HG03103 (cell line): ENCODE measurements around the gene ZNF580.

Experiments
- ATAC-seq: cut with Tn5 transposase; IDR thresholded peaks from one replicate; pipeline ENCODE4 v1.9.1; 2021; ENCODE audit warnings: low read depth; ENCODE audit not compliant: unreplicated experiment

ZNF580 gene

DNA sequence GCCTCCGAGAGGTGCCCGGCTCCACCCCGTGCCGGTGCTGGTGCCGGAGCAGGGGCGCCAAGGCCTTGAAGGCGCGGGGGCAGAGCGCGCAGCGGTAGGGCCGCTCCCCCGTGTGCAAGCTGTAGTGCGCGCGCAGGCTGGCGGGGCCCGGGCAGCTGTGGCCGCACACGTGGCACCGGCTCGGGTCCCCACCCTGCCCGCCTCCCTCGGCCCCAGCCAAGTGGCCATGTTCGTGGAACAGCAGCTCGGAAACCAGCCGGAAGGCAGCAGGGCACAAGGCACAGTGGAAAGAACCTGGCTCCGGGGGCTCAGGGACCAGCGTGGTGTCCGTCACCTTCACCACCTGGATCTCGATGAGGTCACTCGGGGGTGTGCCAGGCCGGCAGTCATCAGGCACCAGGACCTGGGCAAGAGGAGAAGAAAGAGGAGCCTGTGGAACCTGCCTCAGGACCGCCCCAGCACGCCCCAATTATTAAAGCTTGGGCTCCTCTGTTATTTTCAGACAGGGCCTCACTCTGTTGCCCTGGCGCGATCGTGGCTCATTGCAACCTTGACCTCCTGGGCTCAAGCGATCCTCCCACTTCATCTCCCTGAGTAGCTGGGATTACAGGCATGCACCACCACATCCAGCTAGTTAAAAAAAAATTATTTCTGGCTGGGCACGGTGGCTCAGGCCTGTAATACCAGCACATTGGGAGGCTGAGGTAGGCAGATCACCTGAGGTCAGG, 18.4 kb upstream of the ZNF580 start:
- ATAC-seq, result no peak

DNA sequence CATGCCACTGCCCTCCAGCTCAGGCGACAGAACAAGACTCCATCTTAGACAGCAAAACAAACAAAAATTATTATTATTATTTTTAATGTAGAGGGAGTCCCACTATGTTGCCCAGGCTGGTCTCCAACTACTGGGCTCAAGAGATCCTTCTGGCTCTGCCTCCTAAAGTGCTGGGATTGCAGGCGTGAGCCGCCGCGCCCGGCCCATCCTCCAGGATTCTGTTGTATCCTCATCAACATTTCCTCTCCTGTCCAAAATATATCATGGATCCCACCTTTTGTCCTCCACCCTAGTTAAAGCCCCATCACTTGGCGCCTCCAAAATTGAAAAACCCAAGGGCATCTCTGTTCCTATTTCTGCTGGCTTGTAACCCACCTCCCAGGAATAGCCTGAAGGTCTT, 17.7 kb upstream of the ZNF580 start:
- ATAC-seq, result no peak

- no peak for ATAC-seq
Measured at GRCh38 chr19:55623561-55623960, 17.2 kb upstream of the ZNF580 start.

- ATAC-seq, result no peak
Measured at GRCh38 chr19:55624109-55625003, 16.4 kb upstream of the ZNF580 start, which contains the start of gene ZNF784. Gene ZNF784 (minus strand): TSS chr19:55624566. CDS start chr19:55624561, 5 bp downstream.

GRCh38 chr19:55625004-55625326, 15.8 kb upstream of the ZNF580 start:
- ATAC-seq, result no peak

DNA sequence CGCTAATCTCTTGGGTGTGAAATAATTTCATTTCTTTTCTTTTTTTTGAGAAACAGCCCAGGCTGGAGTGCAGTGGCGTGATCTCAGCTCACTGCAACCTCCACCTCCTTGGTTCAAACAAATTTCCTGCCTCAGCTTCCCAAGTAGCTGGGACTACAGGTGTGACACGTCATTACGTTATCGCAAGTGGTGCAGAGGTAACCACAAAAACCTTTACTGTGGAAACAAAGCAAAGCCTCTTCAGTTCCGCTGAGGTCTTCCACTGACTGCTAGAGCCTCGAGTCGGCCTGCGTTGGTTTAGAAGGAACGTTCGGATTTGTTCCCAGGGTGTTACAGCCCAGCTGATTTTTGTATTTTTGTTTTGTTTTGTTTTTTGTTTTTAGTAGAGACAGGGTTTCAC, 14.5 kb upstream of the ZNF580 start:
- no peak for ATAC-seq

DNA sequence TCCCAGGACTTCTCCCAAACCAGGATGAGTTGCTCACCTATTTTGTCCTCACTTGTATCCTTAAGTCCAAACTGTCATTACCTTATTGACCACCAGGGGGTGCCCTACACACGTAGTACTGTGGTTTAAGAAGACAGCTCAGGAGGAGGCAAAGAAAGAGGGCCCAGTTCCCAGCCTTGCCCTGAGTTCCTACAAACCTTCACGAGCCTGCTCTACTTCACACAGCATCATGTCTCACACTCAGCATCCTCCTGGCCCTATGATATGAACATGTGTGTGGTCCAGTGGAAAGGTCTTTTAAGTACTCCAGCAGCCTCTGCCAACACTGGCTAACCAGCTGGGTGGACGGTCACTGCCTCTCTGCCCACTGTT, 8.4 kb upstream of the ZNF580 start:
- ATAC-seq, result no peak

DNA sequence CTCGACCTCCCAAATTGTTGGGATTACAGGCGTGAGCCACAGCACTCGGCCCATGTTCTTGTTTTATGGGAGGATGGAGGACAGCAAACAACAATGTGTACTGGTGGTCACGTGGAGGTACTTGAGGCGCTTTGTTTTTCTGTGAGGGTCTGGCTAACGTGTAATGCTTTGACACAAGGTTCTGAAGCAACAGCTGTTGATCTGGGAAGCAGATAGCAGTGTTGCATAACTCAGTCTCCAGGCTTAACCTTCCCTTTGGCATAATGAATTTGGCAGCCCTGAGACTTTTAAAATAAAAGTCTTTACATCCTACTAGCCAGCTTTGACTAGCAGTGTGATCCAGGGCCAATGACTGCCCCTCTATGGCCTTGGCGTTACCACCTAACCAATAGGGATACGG, 6.9 kb upstream of the ZNF580 start:
- no peak for ATAC-seq

DNA sequence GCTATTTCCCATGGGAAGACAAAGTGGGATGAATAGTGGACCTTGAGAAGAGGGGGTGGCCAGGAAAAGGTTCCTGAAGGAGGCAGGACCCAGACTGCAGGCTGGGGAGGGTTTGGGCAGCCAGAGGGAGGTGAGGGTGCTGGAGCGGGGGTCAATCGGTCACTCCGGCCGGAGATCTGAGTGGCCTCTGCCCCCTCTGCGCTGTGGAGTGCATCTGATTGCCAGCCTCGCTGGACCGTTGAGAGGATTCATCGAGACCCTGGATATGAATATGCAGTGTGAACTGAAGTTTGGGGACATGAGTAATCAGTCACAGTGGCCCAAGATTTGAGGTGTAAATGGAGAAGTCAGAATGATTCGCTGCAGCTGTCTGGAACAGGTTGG, 5.5 kb upstream of the ZNF580 start:
- no peak for ATAC-seq

DNA sequence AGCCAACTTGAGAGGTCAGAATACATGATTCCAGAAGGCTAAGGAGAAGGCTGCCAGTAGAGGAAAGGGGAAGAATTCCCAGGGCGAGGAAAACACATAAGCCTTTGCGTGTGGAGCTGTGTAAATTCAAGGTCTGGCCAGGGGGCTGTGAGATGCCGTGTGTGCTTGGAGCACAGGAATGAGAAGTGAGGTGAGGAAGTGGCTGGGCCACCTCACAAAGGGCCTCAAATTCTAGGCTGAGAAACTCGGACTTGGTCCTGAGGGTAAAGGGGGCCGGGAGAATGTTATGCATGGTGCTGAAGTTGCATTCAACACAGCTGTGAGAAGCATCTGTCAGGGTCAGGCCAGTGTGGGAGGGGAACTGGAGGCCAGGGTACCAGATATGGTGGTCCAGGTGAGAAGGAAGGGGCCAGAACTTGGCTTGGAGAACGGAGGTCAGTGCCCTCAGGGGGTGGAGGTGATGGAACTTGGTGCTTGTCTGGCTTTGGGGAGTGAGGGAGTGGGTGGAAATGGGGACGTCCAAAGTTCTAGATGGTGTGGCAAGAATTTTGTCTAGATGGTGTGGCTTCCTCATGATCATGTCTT, 4.9 kb upstream of the ZNF580 start:
- ATAC-seq, result no peak

DNA sequence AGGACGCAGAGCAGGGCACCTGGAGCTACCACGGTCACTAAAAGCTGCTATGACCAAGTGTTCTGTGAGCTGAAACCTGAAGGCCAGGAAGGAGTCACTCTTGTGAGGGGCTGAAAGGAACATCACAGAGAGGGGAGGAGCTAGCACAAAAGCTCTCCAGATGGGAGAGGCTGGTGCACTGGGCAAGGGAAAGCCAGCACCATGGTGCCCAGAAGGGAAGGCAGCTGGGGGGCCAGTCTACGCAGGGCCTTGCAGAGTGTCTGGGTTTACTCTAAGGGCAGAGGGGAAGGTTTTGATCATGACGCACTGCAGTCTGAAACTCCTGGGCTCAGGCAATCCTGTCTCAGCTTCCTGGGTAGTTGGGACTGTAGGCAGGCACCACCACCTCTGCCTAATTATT, 4.1 kb upstream of the ZNF580 start:
- ATAC-seq, result no peak

DNA sequence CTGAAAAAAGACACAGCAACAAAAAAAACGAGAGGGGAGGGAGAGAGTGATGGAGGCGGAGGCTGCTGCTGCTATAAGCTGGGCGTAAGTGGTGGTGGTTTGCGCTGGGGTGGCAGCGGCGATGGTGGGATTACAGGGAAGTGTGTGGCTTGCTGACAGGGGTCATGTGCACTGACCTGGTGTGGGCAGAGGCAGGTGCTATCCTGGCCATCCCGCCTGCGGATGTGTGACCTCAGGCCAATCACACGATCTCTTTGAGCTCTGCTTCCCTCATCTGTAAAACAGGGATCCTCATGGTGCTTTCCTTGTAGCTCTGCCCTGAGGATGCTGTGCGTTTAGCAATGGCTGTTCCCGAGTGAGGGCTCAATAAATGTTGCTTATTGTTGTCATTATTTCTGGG, 3.3 kb upstream of the ZNF580 start:
- no peak for ATAC-seq

GRCh38 chr19:55638864-55639359, 1.9 kb upstream of the ZNF580 start:
- no peak for ATAC-seq

GRCh38 chr19:55640043-55640576, 692 bp upstream of the ZNF580 start:
- no peak for ATAC-seq

DNA sequence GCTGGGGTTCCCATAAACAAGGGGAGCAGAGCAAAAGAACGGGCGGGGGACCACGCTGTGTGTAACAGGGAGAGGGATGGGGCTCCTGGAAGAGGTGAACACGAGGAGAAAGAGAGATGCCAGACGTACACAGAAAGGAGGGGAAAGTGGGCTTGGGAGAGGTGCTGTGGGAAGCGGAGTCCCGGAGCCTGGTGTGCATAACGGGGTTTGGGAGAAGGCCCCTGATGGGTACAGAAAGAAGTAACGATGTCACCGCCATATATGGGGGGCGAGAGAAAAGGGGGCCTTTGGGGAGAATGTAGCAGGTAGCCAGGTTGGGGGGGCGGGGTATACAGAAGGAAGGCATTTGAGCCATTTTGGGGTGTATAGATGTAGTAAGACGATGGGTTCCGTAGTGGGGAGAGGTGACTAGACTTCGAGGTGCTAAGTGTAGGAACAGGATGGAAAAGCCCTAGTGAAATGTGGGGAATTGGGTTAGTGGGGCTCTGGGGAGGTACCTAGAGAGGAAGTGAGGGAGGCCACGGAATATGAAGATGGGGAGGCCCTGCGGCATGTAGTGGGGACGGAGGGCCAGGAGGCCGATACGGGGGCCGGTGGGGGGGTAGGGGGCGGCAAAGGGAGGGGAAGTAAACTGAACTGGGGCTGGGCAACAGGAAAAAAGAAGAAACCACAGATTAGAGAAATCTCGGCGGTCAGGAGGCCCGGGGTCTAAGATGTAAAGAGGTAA, 787 bp downstream of the ZNF580 start:
- no peak for ATAC-seq

DNA sequence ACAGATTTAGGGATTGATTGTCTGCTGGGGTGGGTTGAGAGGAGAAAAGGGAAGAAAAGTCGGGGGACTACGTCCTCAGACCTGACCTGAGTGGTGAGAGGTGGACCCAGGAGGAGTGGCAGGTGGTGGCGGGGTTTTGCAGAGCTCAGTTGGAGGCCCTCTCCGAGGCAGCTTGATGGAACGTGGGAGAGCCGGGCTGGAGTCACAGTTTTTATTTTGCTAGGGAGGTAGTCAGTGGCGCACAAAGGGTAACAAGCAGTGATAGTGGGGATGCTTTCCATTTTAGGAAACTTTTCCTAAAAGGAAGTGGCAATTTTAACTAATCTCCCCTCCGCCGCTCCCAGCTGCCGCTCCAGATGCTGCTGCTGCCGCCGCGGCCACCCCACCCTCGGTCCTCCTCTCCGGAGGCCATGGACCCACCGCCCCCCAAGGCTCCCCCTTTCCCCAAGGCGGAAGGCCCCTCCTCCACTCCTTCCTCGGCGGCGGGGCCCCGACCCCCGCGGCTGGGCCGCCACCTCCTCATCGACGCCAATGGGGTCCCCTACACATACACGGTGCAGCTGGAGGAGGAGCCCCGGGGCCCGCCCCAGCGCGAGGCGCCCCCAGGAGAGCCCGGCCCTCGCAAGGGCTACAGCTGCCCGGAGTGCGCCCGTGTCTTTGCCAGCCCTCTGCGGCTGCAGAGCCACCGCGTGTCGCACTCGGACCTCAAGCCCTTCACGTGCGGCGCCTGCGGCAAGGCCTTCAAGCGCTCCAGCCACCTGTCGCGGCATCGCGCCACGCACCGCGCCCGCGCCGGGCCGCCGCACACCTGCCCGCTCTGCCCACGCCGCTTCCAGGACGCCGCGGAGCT, 1.6 kb downstream of the ZNF580 start:
- no peak for ATAC-seq

DNA sequence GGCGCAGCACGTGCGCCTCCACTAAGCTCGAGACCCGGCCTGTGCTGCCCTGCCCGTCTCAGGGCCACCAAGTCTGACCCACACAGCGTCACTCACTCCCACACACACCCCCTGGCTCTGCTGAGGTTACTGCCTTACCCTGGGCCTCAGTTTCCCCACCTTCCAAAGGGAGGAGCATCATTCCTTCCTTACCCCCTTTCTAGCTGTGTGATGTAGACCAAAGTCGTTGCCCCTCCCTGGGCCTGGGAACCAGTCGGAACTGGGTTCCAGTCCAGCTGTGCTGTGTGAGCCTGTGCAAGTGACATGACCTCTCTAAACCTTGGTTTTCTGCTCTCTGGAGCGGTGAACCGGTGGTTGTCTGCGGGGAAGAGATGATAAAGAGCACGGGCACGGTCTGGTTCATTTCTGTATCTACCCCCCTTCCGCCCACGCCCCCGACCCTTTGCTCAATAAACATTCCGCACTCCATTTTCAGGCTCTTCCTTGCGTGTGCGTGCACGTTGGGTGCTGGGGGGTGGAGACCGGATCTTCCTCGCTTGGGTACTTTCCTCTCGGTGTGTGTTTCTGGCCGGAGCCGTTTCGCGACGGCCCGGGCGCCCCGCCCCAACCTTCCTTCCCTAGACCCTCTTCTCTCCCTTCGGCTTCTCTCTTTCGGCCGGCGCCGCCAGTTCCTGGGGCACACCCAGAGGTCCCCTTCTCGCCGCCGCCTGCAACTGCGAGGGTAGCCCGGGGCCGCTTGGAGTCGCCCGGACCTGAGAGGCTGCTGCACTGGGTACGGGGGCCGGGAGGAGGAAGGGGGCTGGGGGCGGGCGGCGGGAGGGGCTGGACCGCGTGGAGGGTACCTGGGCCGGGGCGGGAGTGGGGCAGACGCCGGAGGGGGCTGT, 2.4 kb downstream of the ZNF580 start, which contains the start of gene ZNF581:
TSS of gene ZNF581 (plus strand) at position 647 of the 884 bp plus-strand sequence. CDS start 923 bp downstream, outside the sequence.
- ATAC-seq, result no peak

DNA sequence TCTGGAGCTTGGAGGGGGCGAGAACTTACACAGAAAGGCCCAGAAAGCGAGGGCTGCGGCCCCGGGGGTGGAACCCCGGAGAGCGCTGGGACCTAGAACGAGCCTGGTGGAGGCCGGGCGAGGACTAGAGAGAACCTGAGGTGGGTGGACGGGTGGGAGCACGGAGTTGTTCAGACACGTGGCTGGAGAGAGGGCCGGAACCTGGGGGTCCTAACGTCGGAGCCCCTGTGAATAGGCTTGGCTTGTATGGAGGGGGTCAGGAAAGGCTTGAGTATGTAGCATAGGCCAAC, 3.0 kb downstream of the ZNF580 start:
- ATAC-seq, result no peak
